ENCODE data around the gene HHIPL1. TPM values are rescaled to one million over a fixed set of nuclear protein-coding genes. Genes with fewer than 3 reads are reported as not detected.
A peak's percentile ranks its signal among the peaks of the same experiment; 100 is the strongest.
"Not testable (repeated sequence)": the region's sequence is repeated elsewhere in the genome, so short reads cannot be mapped to it uniquely, and the experiment has no call there.

HHIPL1 gene
- total and polyA plus RNA-seq, 4 experiments from 2014 or later = 0.35 to 0.42 TPM; not detected in 2

GRCh38 chr14:99656171-99656570, 11.2 kb downstream of the HHIPL1 start:
- intact Hi-C loops (cut with micrococcal nuclease) = no loop called here
- no peak overlapping the region for H3K4me3 Mint-ChIP-seq
- H3K36me3 ChIP-seq (ENCODE audit: insufficient read depth, low read length) = no peaks in the 10 kb centered on the region
- H3K27ac Mint-ChIP-seq = no peak overlapping the region
- no peaks in the 10 kb centered on the region for H3K9me3 ChIP-seq (ENCODE audit: control insufficient read depth in 1 of 2, low read length in 2 of 2)
- H3K36me3 Mint-ChIP-seq = no peaks in the 10 kb centered on the region
- ChIA-PET POLR2A (ENCODE audit: partially characterized antibody) (no interaction called here), CTCF (ENCODE audit: partially characterized antibody) (interaction anchor here (1.0 kb wide), 1 partner anchor 230 kb away, joined by 3 read pairs; no protein-coding TSS in a partner anchor)
- peaks cover 0 to 5% (median 2%) of the 10 kb centered on the region in 4 donors for H3K4me1 Mint-ChIP-seq
- H3K27me3 ChIP-seq (ENCODE audit: insufficient read depth, low read length) = peaks cover 11% of the 10 kb centered on the region
- H3K27me3 Mint-ChIP-seq = peaks cover 35 to 45% of the 10 kb centered on the region in 2 donors
- peaks cover 0 to 2% (median 0%) of the 10 kb centered on the region in 8 donors for H3K9me3 Mint-ChIP-seq
- H3K27ac ChIP-seq (ENCODE audit: low read depth, low read length) = no peak overlapping the region
- DNase-seq = no peak
- no peak overlapping the region for H3K4me3 ChIP-seq (ENCODE audit: low read length in 2 of 2)
- no peaks in the 10 kb centered on the region for H3K4me1 ChIP-seq (ENCODE audit: insufficient read depth, low read length)

GRCh38 chr14:99657645-99658155, 12.8 kb downstream of the HHIPL1 start:
- H3K4me3 ChIP-seq (ENCODE audit: low read length in 2 of 2) = no peak overlapping the region
- CTCF ChIA-PET (ENCODE audit: partially characterized antibody) = no interaction called here
- Mint-ChIP-seq H3K36me3 (no peaks in the 10 kb centered on the region), H3K4me3 (no peak overlapping the region), H3K9me3 (peaks cover 0 to 2% (median 0%) of the 10 kb centered on the region in 8 donors), H3K4me1 (peaks cover 0 to 5% (median 2%) of the 10 kb centered on the region in 4 donors), H3K27ac (no peak overlapping the region), H3K27me3 (peaks cover 37 to 47% of the 10 kb centered on the region in 2 donors)
- no peaks in the 10 kb centered on the region for H3K36me3 ChIP-seq (ENCODE audit: insufficient read depth, low read length)
- no peak for DNase-seq
- H3K27me3 ChIP-seq (ENCODE audit: insufficient read depth, low read length) = peaks cover 11% of the 10 kb centered on the region
- no peak overlapping the region for H3K27ac ChIP-seq (ENCODE audit: low read depth, low read length)
- POLR2A ChIA-PET (ENCODE audit: partially characterized antibody) = no interaction called here
- no peaks in the 10 kb centered on the region for H3K9me3 ChIP-seq (ENCODE audit: control insufficient read depth in 1 of 2, low read length in 2 of 2)
- H3K4me1 ChIP-seq (ENCODE audit: insufficient read depth, low read length) = no peaks in the 10 kb centered on the region
- intact Hi-C loops (cut with micrococcal nuclease) = no loop called here

DNA sequence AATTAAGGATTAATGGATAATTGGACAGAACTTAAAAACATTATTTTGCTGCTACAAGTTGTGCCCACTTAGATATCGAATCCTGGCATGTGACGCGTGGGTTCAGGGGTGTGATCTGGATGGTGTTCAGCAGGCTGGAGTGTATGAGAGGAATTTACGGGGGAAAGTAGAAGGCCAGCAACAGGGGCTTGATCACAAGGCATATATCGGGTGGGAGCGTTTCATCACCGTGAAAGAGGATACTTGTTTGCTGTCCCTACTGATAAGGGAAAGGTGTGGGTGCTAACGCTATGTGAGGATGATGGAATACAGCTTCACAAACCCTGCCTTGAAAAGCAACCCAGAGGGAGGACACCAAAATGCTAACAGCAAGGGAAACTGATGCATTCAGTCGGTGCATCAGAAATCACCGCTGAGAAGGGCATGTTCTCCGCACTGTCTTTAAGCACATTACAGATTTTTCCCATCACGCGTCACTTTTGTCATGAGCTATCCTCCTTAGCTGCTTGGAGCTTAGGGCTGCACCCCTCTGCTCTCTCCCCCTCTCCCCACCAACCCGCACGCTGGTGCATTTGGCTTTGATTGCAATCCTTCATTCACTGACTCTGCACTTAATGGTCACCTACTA, 13.4 kb downstream of the HHIPL1 start:
- Histone ChIP-seq H3K4me3 (ENCODE audit: low read length in 2 of 2) (no peak overlapping the region), H3K27me3 (ENCODE audit: insufficient read depth, low read length) (peaks cover 11% of the 10 kb centered on the region), H3K36me3 (ENCODE audit: insufficient read depth, low read length) (no peaks in the 10 kb centered on the region), H3K9me3 (ENCODE audit: control insufficient read depth in 1 of 2, low read length in 2 of 2) (no peaks in the 10 kb centered on the region), H3K27ac (ENCODE audit: low read depth, low read length) (no peak overlapping the region), H3K4me1 (ENCODE audit: insufficient read depth, low read length) (no peaks in the 10 kb centered on the region)
- no peaks in the 10 kb centered on the region for H3K36me3 Mint-ChIP-seq
- H3K4me1 Mint-ChIP-seq = peaks cover 0 to 5% (median 2%) of the 10 kb centered on the region in 4 donors
- POLR2A ChIA-PET (ENCODE audit: partially characterized antibody) = no interaction called here
- CTCF ChIA-PET (ENCODE audit: partially characterized antibody) = interaction anchor here (1.2 kb wide), 1 partner anchor 30 kb away, joined by 4 read pairs; no protein-coding TSS in a partner anchor
- no peak overlapping the region for H3K27ac Mint-ChIP-seq
- H3K4me3 Mint-ChIP-seq = no peak overlapping the region
- DNase-seq = no peak
- H3K27me3 Mint-ChIP-seq = peaks cover 37 to 52% of the 10 kb centered on the region in 2 donors
- intact Hi-C loops (cut with micrococcal nuclease) = no loop called here
- peaks cover 0 to 2% (median 0%) of the 10 kb centered on the region in 8 donors for H3K9me3 Mint-ChIP-seq

DNA sequence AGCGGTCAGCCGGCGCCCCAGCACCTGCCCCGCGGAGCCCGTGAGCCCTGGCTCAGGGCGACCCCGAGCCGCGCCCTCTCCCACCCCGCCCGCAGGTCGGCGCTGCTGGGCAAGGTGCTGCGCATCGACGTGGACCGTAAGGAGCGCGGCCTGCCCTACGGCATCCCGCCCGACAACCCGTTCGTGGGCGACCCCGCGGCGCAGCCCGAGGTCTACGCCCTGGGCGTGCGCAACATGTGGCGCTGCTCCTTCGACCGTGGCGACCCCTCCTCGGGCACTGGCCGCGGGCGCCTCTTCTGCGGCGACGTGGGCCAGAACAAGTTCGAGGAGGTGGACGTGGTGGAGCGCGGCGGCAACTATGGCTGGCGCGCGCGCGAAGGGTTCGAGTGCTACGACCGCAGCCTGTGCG, 14.4 kb downstream of the HHIPL1 start:
- no peak for DNase-seq
- H3K4me1 ChIP-seq (ENCODE audit: insufficient read depth, low read length) = no peaks in the 10 kb centered on the region
- Mint-ChIP-seq H3K4me3 (no peak overlapping the region), H3K36me3 (no peaks in the 10 kb centered on the region), H3K27ac (no peak overlapping the region), H3K27me3 (peaks cover 37 to 49% of the 10 kb centered on the region in 2 donors), H3K9me3 (peaks cover 0 to 2% (median 0%) of the 10 kb centered on the region in 8 donors), H3K4me1 (peaks cover 0 to 5% (median 2%) of the 10 kb centered on the region in 4 donors)
- intact Hi-C loops (cut with micrococcal nuclease) = no loop called here
- H3K27ac ChIP-seq (ENCODE audit: low read depth, low read length) = no peak overlapping the region
- no peaks in the 10 kb centered on the region for H3K9me3 ChIP-seq (ENCODE audit: control insufficient read depth in 1 of 2, low read length in 2 of 2)
- H3K27me3 ChIP-seq (ENCODE audit: insufficient read depth, low read length) = peaks cover 11% of the 10 kb centered on the region
- ChIA-PET CTCF (ENCODE audit: partially characterized antibody) (interaction anchor here (1.2 kb wide), 1 partner anchor 29 kb away, joined by 4 read pairs; no protein-coding TSS in a partner anchor), POLR2A (ENCODE audit: partially characterized antibody) (no interaction called here)
- no peak overlapping the region for H3K4me3 ChIP-seq (ENCODE audit: low read length in 2 of 2)
- H3K36me3 ChIP-seq (ENCODE audit: insufficient read depth, low read length) = no peaks in the 10 kb centered on the region

- H3K9me3 ChIP-seq (ENCODE audit: control insufficient read depth in 1 of 2, low read length in 2 of 2) = no peaks in the 10 kb centered on the region
- H3K27ac ChIP-seq (ENCODE audit: low read depth, low read length) = no peak overlapping the region
- peak overlapping the region in 1 of 7 donors; percentile 42 for H3K27ac Mint-ChIP-seq
- peaks cover 35 to 42% of the 10 kb centered on the region in 2 donors for H3K27me3 Mint-ChIP-seq
- intact Hi-C loops (cut with micrococcal nuclease) = no loop called here
- H3K27me3 ChIP-seq (ENCODE audit: insufficient read depth, low read length) = peaks cover 4% of the 10 kb centered on the region
- peak overlapping the region in 2 of 8 donors; percentile 32 to 35 for H3K4me3 Mint-ChIP-seq
- no peaks in the 10 kb centered on the region for H3K36me3 ChIP-seq (ENCODE audit: insufficient read depth, low read length)
- H3K36me3 Mint-ChIP-seq = no peaks in the 10 kb centered on the region
- peaks cover 0 to 5% (median 2%) of the 10 kb centered on the region in 4 donors for H3K4me1 Mint-ChIP-seq
- no peak overlapping the region for H3K4me3 ChIP-seq (ENCODE audit: low read length in 2 of 2)
- no peaks in the 10 kb centered on the region for H3K9me3 Mint-ChIP-seq
- no peaks in the 10 kb centered on the region for H3K4me1 ChIP-seq (ENCODE audit: insufficient read depth, low read length)
- no peak for DNase-seq
- ChIA-PET CTCF (ENCODE audit: partially characterized antibody) (no interaction called here), POLR2A (ENCODE audit: partially characterized antibody) (no interaction called here)
These were observed 15.2 kb downstream of the HHIPL1 start for GRCh38 chr14:99660006-99660566.

- Histone ChIP-seq H3K36me3 (ENCODE audit: insufficient read depth, low read length) (no peaks in the 10 kb centered on the region), H3K27me3 (ENCODE audit: insufficient read depth, low read length) (peaks cover 4% of the 10 kb centered on the region), H3K4me1 (ENCODE audit: insufficient read depth, low read length) (no peaks in the 10 kb centered on the region), H3K9me3 (ENCODE audit: control insufficient read depth in 1 of 2, low read length in 2 of 2) (no peaks in the 10 kb centered on the region), H3K27ac (ENCODE audit: low read depth, low read length) (no peak overlapping the region), H3K4me3 (ENCODE audit: low read length in 2 of 2) (no peak overlapping the region)
- ChIA-PET CTCF (ENCODE audit: partially characterized antibody) (no interaction called here), POLR2A (ENCODE audit: partially characterized antibody) (no interaction called here)
- Mint-ChIP-seq H3K27me3 (peaks cover 36 to 42% of the 10 kb centered on the region in 2 donors), H3K4me3 (peak overlapping the region in 1 of 8 donors; percentile 35), H3K27ac (no peak overlapping the region), H3K9me3 (no peaks in the 10 kb centered on the region), H3K4me1 (peaks cover 0 to 5% (median 2%) of the 10 kb centered on the region in 4 donors), H3K36me3 (no peaks in the 10 kb centered on the region)
- DNase-seq = no peak
- intact Hi-C loops (cut with micrococcal nuclease) = no loop called here
These were observed 15.9 kb downstream of the HHIPL1 start for GRCh38 chr14:99660794-99661193.

GRCh38 chr14:99661206-99661605, 16.3 kb downstream of the HHIPL1 start:
- H3K27ac ChIP-seq (ENCODE audit: low read depth, low read length); H3K4me3 ChIP-seq (ENCODE audit: low read length in 2 of 2); H3K27ac Mint-ChIP-seq; H3K27me3 ChIP-seq (ENCODE audit: insufficient read depth, low read length); H3K9me3 ChIP-seq (ENCODE audit: control insufficient read depth in 1 of 2, low read length in 2 of 2); DNase-seq; H3K9me3 Mint-ChIP-seq; H3K36me3 Mint-ChIP-seq; H3K4me1 Mint-ChIP-seq; POLR2A ChIA-PET (ENCODE audit: partially characterized antibody); H3K4me3 Mint-ChIP-seq; H3K4me1 ChIP-seq (ENCODE audit: insufficient read depth, low read length); intact Hi-C loops (cut with micrococcal nuclease); H3K36me3 ChIP-seq (ENCODE audit: insufficient read depth, low read length); CTCF ChIA-PET (ENCODE audit: partially characterized antibody): not testable (repeated sequence)
- peaks cover 34 to 40% of the 10 kb centered on the region in 2 donors for H3K27me3 Mint-ChIP-seq
